HepG2 (cell line): ENCODE measurements around the gene DDX43. TPM values are rescaled to one million over a fixed set of nuclear protein-coding genes. Genes with fewer than 3 reads are reported as not detected.

ENCODE experiments used
- BRD4 ChIP-seq: sonication (generic); formaldehyde crosslinking; IDR thresholded peaks from 2 replicates; pipeline ENCODE4 v1.4.0; 2020; ENCODE audit warnings: missing genetic modification reagents
- EP300 ChIP-seq, 3 experiments: sonication (generic) in 1 of 3; formaldehyde crosslinking in 1 of 3; IDR thresholded peaks; 2 replicates each; pipeline versions ENCODE4 v1.5.1 to v1.6.1; 2011 to 2020; ENCODE audit warnings: low read depth in 2 of 3, low read length in 2 of 3, borderline replicate concordance in 1 of 3, improper control_type of control experiment in 1 of 3, mild to moderate bottlenecking in 1 of 3, missing genetic modification reagents in 1 of 3, moderate library complexity in 1 of 3
- FLYWCH1 ChIP-seq: sonication (generic); formaldehyde crosslinking; IDR thresholded peaks from 2 replicates; pipeline ENCODE4 v1.8.1; 2023; ENCODE audit warnings: mild to moderate bottlenecking, missing genetic modification reagents
- GABPA ChIP-seq, 2 experiments: IDR thresholded peaks; 2 replicates each; pipeline ENCODE4 v1.6.1; 2011 to 2016; ENCODE audit warnings: low read depth in 2 of 2, low read length in 1 of 2, missing biosample characterization in 1 of 2, missing genetic modification characterization in 1 of 2
- NFE2L1 ChIP-seq: sonication (generic); formaldehyde crosslinking; IDR thresholded peaks from 2 replicates; pipeline ENCODE4 v1.4.0; 2020; ENCODE audit warnings: missing genetic modification reagents, mild to moderate bottlenecking, borderline replicate concordance
- SALL2 ChIP-seq: sonication (generic); formaldehyde crosslinking; IDR thresholded peaks from 2 replicates; pipeline ENCODE4 v1.8.1; 2023; ENCODE audit warnings: mild to moderate bottlenecking, missing genetic modification reagents, inconsistent platforms
- TOE1 ChIP-seq: sonication (generic); formaldehyde crosslinking; IDR thresholded peaks from 2 replicates; pipeline ENCODE4 v1.4.0; 2020; ENCODE audit warnings: mild to moderate bottlenecking, missing genetic modification reagents
- ZBTB7A ChIP-seq: sonication (generic); formaldehyde crosslinking; IDR thresholded peaks from 2 replicates; pipeline ENCODE4 v1.8.0; 2022; ENCODE audit warnings: mild to moderate bottlenecking, missing genetic modification reagents
- ZBTB7B ChIP-seq: sonication (generic); formaldehyde crosslinking; IDR thresholded peaks from 2 replicates; pipeline ENCODE4 v1.4.0; 2020; ENCODE audit warnings: missing genetic modification reagents
- ZNF772 ChIP-seq: sonication (generic); formaldehyde crosslinking; IDR thresholded peaks from 2 replicates; pipeline ENCODE4 v1.5.0; 2020; ENCODE audit warnings: mild to moderate bottlenecking, missing genetic modification reagents
- polyA plus RNA-seq, 8 experiments: library from polyadenylated mRNA; depleted of rRNA in 3 of 8; stranded (reverse) in 7 of 8; unstranded in 1 of 8; fragments of >200 nt; fragmentation: Illumina TruSeq in 4 of 8; extraction: Trizol in 4 of 8; gene quantifications; 2 replicates each; pipeline versions ENCODE4 v1.2.1 to v1.2.3, GENCODE V29; 2011 to 2016; ENCODE audit warnings: low read depth in 4 of 8, missing spikeins in 1 of 8, mixed read lengths in 1 of 8; ENCODE audit not compliant: insufficient read depth in 1 of 8
- total RNA-seq, 5 experiments: library from RNA; depleted of rRNA; stranded (reverse); fragments of >200 nt; fragmentation: Illumina TruSeq; extraction: Trizol; gene quantifications; 2 replicates each; pipeline ENCODE4 v1.2.3, GENCODE V29; 2016; ENCODE audit warnings: low read depth in 1 of 5
- TF ChIP-seq, protein P1 (sequence below): sonication (generic); formaldehyde crosslinking; IDR thresholded peaks from one replicate; pipeline ENCODE4 v1.5.1; 2020; ENCODE audit warnings: mild to moderate bottlenecking, missing genetic modification reagents; ENCODE audit errors: not compliant biosample characterization
- TF ChIP-seq, protein P2 (sequence below): sonication (generic); formaldehyde crosslinking; IDR thresholded peaks from 2 replicates; pipeline ENCODE4 v1.8.1; 2022; ENCODE audit warnings: low read depth, mild to moderate bottlenecking, missing genetic modification reagents
- TF ChIP-seq, protein P3 (sequence below): sonication (generic); formaldehyde crosslinking; IDR thresholded peaks from 2 replicates; pipeline ENCODE4 v1.5.0; 2020; ENCODE audit warnings: mild to moderate bottlenecking, missing genetic modification reagents, borderline replicate concordance

Gene DDX43
- total and polyA plus RNA-seq, 2 of the 13 experiments (the other 11 are each of a cell fraction or from before 2014, with no cell fraction given), result not detected

DNA sequence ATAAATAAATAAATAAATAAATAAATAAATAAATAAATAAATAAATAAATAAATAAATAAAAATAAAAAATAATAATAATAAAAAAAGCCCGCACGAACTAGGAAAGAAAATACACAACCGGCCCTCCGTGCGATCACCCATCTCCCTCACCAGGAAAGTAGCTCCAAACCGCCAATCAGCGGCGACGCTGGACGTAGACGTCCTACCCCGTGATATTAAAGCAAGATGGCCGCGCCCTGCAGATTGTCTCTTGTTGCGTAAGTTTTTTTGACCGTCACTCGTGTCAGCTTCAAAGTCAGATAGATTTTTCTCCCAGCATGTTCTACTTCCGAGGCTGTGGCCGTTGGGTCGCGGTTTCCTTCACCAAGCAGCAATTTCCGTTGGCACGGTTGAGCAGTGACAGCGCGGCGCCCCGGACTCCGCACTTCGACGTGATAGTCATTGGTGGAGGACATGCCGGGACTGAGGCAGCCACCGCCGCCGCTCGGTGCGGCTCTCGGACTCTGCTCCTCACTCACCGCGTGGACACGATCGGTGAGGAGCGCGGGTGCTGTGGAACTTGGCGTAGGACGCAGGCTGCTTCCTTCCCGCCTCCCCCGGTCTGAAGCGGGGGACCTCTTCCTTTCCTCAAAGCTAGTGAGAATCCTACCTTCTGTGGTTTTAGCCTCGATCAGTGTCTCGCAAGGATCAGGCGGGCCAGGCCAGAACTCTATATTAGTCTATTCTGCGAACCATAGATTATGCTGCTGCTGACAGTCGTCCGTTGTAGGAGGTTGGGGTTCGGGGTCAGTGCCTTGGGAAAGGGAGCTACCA lies 67.1 kb downstream of the DDX43 start, which contains the start of gene MTO1 (continued):
- TF ChIP-seq, protein P1, sequence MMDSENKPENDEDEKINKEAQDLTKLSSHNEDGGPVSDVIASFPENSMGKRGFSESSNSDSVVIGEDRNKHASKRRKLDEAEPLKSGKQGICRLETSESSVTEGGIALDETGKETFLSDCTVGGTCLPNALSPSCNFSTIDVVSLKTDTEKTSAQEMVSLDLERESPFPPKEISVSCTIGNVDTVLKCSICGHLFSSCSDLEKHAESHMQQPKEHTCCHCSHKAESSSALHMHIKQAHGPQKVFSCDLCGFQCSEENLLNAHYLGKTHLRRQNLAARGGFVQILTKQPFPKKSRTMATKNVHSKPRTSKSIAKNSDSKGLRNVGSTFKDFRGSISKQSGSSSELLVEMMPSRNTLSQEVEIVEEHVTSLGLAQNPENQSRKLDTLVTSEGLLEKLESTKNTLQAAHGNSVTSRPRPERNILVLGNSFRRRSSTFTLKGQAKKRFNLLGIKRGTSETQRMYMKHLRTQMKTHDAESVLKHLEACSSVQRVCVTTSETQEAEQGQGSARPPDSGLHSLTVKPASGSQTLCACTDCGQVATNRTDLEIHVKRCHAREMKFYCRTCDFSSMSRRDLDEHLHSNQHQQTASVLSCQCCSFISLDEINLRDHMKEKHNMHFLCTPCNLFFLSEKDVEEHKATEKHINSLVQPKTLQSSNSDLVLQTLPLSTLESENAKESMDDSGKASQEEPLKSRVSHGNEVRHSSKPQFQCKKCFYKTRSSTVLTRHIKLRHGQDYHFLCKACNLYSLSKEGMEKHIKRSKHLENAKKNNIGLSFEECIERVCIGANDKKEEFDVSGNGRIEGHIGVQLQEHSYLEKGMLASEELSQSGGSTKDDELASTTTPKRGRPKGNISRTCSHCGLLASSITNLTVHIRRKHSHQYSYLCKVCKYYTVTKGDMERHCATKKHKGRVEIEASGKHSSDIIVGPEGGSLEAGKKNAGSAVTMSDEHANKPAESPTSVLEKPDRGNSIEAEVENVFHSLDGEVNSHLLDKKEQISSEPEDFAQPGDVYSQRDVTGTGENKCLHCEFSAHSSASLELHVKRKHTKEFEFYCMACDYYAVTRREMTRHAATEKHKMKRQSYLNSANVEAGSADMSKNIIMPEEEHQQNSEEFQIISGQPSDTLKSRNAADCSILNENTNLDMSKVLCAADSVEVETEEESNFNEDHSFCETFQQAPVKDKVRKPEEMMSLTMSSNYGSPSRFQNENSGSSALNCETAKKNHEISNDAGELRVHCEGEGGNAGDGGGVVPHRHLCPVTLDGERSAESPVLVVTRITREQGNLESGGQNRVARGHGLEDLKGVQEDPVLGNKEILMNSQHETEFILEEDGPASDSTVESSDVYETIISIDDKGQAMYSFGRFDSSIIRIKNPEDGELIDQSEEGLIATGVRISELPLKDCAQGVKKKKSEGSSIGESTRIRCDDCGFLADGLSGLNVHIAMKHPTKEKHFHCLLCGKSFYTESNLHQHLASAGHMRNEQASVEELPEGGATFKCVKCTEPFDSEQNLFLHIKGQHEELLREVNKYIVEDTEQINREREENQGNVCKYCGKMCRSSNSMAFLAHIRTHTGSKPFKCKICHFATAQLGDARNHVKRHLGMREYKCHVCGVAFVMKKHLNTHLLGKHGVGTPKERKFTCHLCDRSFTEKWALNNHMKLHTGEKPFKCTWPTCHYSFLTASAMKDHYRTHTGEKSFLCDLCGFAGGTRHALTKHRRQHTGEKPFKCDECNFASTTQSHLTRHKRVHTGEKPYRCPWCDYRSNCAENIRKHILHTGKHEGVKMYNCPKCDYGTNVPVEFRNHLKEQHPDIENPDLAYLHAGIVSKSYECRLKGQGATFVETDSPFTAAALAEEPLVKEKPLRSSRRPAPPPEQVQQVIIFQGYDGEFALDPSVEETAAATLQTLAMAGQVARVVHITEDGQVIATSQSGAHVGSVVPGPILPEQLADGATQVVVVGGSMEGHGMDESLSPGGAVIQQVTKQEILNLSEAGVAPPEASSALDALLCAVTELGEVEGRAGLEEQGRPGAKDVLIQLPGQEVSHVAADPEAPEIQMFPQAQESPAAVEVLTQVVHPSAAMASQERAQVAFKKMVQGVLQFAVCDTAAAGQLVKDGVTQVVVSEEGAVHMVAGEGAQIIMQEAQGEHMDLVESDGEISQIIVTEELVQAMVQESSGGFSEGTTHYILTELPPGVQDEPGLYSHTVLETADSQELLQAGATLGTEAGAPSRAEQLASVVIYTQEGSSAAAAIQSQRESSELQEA (CRISPR knock-in tag), result peak; percentile 50
- TF ChIP-seq EP300 (IDR thresholded peaks at IDR 0.05; ENCODE audit: low read depth in 2 of 2, low read length in 2 of 2) (0 out of 4 replicates have a peak, but pooled peaks of 1 of the 2 experiments have one; percentile 20), EP300 (CRISPR knock-in tag; IDR thresholded peaks at IDR 0.05; ENCODE audit: borderline replicate concordance) (0 out of 2 replicates have a peak, but pooled peaks have one; percentile 36), ZBTB7A (CRISPR knock-in tag) (peak; percentile 43), TOE1 (CRISPR knock-in tag) (no peak), ZNF772 (CRISPR knock-in tag) (peak; percentile 38; the same call in 1 of the 2 replicates), FLYWCH1 (0 out of 2 replicates have a peak, but pooled peaks have one; percentile 60), SALL2 (CRISPR knock-in tag) (peak; percentile 42; the same call in 1 of the 2 replicates), GABPA (IDR thresholded peaks at IDR 0.05; ENCODE audit: low read depth, low read length) (no peak), GABPA (CRISPR knock-in tag; IDR thresholded peaks at IDR 0.05; ENCODE audit: low read depth) (peak; percentile 45; the same call in 1 of the 2 replicates), NFE2L1 (no peak), ZBTB7B (CRISPR knock-in tag) (no peak; the same call in 1 of the 2 replicates), BRD4 (peak; percentile 90)
- TF ChIP-seq, protein P2, sequence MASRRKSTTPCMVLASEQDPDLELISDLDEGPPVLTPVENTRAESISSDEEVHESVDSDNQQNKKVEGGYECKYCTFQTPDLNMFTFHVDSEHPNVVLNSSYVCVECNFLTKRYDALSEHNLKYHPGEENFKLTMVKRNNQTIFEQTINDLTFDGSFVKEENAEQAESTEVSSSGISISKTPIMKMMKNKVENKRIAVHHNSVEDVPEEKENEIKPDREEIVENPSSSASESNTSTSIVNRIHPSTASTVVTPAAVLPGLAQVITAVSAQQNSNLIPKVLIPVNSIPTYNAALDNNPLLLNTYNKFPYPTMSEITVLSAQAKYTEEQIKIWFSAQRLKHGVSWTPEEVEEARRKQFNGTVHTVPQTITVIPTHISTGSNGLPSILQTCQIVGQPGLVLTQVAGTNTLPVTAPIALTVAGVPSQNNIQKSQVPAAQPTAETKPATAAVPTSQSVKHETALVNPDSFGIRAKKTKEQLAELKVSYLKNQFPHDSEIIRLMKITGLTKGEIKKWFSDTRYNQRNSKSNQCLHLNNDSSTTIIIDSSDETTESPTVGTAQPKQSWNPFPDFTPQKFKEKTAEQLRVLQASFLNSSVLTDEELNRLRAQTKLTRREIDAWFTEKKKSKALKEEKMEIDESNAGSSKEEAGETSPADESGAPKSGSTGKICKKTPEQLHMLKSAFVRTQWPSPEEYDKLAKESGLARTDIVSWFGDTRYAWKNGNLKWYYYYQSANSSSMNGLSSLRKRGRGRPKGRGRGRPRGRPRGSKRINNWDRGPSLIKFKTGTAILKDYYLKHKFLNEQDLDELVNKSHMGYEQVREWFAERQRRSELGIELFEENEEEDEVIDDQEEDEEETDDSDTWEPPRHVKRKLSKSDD (CRISPR knock-in tag), result 0 out of 2 replicates have a peak, but pooled peaks have one; percentile 66
- TF ChIP-seq, protein P3, sequence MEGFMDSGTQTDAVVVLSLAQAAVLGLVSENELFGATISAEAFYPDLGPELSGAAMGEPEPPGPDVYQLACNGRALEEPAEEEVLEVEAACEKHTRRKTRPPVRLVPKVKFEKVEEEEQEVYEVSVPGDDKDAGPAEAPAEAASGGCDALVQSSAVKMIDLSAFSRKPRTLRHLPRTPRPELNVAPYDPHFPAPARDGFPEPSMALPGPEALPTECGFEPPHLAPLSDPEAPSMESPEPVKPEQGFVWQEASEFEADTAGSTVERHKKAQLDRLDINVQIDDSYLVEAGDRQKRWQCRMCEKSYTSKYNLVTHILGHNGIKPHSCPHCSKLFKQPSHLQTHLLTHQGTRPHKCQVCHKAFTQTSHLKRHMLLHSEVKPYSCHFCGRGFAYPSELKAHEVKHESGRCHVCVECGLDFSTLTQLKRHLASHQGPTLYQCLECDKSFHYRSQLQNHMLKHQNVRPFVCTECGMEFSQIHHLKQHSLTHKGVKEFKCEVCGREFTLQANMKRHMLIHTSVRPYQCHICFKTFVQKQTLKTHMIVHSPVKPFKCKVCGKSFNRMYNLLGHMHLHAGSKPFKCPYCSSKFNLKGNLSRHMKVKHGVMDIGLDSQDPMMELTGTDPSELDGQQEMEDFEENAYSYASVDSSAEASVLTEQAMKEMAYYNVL (CRISPR knock-in tag), result no peak
